ENCODE results near the gene DCT. TPM values are rescaled to one million over a fixed set of nuclear protein-coding genes. Genes with fewer than 3 reads are reported as not detected.

DCT gene
- total RNA-seq, 1 experiment from 2014 or later: 0.06 TPM

- H3K27ac ChIP-seq: no peak overlapping the region
- no peaks in the 10 kb centered on the region for H3K36me3 ChIP-seq
- no peak overlapping the region for H3K4me3 ChIP-seq
- H3K9me3 ChIP-seq (replicated peaks): no peaks in the 10 kb centered on the region
- no peaks in the 10 kb centered on the region for H3K4me1 ChIP-seq
- no peaks in the 10 kb centered on the region for H3K27me3 ChIP-seq
- no peak for DNase-seq
Measured at GRCh38 chr13:94394723-94395122, 84.8 kb downstream of the DCT start.

GRCh38 chr13:94390881-94391280, 88.6 kb downstream of the DCT start:
- Histone ChIP-seq H3K4me1 (no peaks in the 10 kb centered on the region), H3K27me3 (no peaks in the 10 kb centered on the region), H3K4me3 (no peak overlapping the region), H3K27ac (no peak overlapping the region), H3K9me3 (replicated peaks) (no peaks in the 10 kb centered on the region), H3K36me3 (no peaks in the 10 kb centered on the region)
- no peak for DNase-seq

GRCh38 chr13:94389604-94390351, 89.7 kb downstream of the DCT start:
- no peak overlapping the region for H3K4me3 ChIP-seq
- no peaks in the 10 kb centered on the region for H3K4me1 ChIP-seq
- DNase-seq: no peak
- H3K27me3 ChIP-seq: no peaks in the 10 kb centered on the region
- H3K36me3 ChIP-seq: no peaks in the 10 kb centered on the region
- no peaks in the 10 kb centered on the region for H3K9me3 ChIP-seq (replicated peaks)
- H3K27ac ChIP-seq: no peak overlapping the region

GRCh38 chr13:94387047-94387446, 92.4 kb downstream of the DCT start:
- Histone ChIP-seq H3K27ac (no peak overlapping the region), H3K36me3 (no peaks in the 10 kb centered on the region), H3K4me3 (no peak overlapping the region), H3K27me3 (no peaks in the 10 kb centered on the region), H3K4me1 (no peaks in the 10 kb centered on the region), H3K9me3 (replicated peaks) (no peaks in the 10 kb centered on the region)
- DNase-seq: no peak

Other genes starting within 250 kb of the DCT start
- gene TGDS, start 116.5 kb upstream of the DCT start, total RNA-seq (2014; rRNA removed; shearing (Covaris generic)): 17.9 and 21.3 TPM in 2 replicates
- 11.0 and 12.0 TPM in 2 replicates for gene GPR180, start 122.2 kb upstream of the DCT start, total RNA-seq (2014; rRNA removed; shearing (Covaris generic))
- not detected in 2 replicates for gene SOX21, start 232.9 kb upstream of the DCT start, total RNA-seq (2014; rRNA removed; shearing (Covaris generic))

Data from SJCRH30 (cell line).